ENCODE results near the gene ENO3.

The ENO3 gene

DNA sequence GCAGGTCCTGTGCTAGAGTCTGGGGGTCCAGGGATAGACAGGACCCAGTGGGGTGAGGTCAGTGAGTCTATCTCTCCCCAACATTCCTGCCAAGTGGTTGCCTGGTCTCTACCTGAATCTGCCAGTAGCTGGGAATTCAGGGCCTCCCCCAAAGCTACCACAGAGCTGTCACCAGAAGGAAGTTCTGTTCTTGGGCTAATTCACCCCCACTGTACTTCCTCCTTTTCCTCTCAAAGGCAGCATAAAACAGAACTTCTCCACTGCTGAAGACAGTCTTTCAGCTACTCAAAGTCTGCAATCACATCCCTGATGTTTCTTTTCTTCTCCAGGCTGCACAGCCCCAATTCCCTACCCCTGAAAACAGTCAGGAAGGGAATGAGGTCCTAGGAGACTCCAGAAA lies 27.8 kb downstream of the ENO3 start:
- DNase-seq: no peak

DNA sequence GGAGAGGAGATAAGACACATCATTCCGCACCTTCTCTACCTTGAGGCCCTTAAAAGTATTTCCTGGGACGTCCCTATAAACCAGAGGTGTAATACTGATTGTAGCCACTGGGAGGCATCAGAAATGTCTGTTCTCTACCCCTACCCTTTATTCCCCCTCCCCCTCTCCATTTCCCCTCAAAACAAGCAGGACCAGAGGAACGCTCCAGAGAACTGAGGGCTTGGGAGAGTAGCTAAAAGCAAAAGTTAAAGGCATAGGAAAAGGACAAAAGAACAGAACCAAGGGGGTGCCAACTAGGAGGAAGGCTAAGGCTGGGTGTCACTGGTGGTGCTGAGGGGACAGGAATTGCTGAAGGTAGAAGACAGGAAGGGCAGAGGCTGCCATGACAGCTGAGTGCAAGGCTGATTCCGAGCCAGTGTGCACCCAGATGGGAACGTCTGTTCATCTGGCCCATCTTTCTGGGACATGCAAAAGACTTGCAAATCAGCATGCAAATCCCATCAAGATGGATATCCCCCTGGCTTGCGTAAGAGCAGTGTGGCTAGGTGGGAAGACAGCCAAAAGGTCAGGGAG lies 29.8 kb downstream of the ENO3 start:
- DNase-seq: peak; percentile 78

DNA sequence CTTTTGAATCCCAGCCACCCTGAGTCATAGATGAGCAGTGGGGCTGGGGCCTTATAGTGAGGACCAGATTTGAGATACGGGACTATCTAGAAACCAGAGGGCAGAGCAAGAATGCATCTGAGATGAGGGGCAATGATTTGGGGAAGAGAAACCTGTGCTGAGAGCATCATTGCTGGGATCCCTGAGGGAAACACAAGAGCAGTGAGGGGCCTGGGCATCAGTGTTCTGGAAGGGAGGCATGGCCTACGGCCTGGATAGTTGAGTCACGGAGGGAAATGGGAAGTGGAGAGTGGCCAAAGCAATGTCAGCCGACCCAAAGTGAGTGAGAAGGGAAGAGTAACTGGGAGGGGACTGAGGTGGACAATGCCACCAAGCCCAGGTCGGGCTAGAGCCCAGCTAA lies 31.4 kb downstream of the ENO3 start:
- no peak for DNase-seq

DNA sequence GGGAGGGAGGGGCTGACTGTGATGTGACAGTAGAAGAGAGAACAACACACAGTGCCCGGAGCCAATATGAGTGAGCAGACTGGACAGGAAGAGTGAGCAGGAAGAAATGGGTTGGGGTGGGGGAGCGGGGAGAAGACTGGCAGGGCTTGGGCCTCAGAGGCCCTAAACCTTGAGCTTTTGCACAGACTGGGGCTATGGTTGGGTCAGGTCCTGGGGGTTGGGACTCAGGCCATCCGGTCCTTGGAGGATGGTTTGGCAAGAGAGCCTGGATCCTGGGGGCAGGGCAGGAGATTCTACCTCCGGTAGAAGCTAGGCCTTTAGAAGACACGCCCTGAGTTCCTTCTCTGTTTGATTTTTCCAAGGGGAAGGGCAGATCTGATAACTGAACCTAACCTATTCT lies 35.5 kb downstream of the ENO3 start:
- no peak for DNase-seq

- DNase-seq: peak; percentile 87
Measured at GRCh38 chr17:4986951-4987766, 36.2 kb downstream of the ENO3 start, which contains the start of gene CAMTA2. Gene CAMTA2, minus strand, starts transcription at chr17:4987675. Its CDS starts 1,453 bp downstream, at chr17:4986222.

DNA sequence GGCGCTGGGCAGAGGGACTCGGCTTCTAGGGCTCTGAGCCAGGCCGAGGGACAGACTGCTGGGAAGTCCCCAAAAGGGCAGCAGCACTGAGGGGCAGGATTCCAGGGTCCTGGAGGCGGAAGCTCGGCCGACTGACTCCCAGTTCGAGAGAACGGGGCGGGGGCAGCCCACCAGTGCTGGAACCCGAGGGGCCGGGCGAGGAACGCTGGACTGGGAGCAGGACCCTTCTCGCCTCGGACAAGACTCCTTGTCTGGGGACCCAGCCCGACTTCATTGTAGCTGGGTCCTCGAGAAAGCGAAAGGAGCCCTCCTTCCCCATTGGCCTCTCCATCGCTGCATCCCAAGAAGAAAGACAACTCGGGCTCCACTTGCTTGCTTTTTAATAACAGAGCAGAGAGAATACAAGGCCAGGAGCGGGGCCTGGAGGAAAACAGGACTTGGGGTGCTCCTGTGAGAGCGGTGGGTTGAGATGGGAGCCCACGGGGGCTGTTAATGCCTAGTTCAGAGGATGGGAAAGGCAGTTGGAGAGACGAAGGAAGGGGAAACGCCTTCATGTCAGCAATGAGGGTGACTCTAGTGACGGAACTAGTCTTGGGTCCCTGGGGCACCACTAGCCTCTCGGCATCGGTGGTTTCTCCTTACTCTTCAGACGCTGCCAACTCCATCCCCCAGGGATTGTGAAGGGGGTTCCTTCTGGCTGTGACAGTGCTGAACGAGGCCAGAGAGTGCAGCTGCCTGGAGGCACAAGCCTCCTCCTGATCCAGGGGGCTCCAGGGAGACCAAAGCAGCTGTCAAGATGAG lies 37.0 kb downstream of the ENO3 start:
- no peak for DNase-seq

GRCh38 chr17:4994081-4994595 lies 43.2 kb downstream of the ENO3 start:
- no peak for DNase-seq

DNA sequence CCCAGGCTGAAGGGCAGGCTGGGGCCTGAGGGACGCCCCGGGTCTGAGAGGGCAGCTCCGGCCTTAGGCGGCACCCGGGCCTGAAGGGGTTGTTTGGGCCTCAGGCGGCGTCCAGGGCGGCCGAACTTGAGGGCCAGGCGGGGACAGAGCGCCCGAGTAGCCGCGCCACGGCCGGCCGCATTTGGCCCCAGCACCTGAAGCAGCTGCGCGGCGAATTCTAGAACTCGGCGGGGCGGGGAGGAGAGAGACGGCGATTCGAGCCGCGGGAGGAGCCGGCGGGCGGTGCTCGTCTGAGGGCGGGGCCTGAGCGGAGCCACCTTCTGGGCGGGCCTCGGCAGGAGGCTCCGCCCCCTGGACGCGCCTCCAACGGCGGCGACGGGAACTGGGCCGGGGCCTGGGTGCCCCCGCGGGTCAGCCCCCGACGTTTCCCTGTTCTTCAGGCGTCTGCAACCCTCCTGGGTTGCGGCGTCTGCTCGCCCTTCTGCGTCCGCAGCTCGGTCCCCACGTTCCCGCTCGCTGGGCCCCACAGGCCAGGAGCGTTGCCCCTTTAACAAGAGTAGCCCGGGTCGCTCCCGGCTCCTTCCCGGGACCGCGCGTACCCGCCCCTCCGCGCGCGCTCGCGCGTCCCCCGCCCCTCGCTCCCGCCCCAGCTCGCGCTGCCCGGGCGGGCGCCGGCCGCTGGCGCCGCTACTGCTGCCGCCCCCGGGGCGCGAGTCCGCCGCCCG lies 46.5 kb downstream of the ENO3 start, which contains the start of the genes INCA1 and KIF1C:
TSS of gene INCA1 (minus strand) at position 221 of the 725 bp plus-strand sequence. CDS start 3,085 bp downstream, outside the sequence.
TSS of gene KIF1C (plus strand) at position 649 of the 725 bp plus-strand sequence. CDS start 2,297 bp downstream, outside the sequence.
- peak; percentile 93 for DNase-seq

GRCh38 chr17:4998027-4998731 lies 47.3 kb downstream of the ENO3 start:
- DNase-seq: no peak

GRCh38 chr17:4998732-4999429 lies 48.0 kb downstream of the ENO3 start:
- DNase-seq: no peak

- no peak for DNase-seq
Measured at GRCh38 chr17:4999430-5000093, 48.6 kb downstream of the ENO3 start.

DNA sequence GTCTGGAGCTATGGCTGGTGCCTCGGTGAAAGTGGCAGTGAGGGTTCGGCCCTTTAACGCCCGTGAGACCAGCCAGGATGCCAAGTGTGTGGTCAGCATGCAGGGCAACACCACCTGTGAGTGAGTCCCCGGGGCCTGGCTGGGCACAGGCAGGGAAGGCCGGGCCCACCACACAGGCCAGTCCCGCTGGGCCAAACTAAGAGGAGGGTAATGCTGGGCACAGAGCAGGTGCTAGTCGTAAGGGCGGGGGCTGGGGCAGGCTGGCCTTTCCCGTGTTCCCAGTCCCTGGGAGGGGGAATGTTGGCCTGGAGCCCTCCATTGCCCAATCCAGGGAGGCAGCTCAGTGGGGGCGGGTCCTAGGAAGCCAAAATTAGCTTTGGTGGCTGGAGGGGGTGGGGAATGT lies 49.3 kb downstream of the ENO3 start:
- DNase-seq: no peak

DNA sequence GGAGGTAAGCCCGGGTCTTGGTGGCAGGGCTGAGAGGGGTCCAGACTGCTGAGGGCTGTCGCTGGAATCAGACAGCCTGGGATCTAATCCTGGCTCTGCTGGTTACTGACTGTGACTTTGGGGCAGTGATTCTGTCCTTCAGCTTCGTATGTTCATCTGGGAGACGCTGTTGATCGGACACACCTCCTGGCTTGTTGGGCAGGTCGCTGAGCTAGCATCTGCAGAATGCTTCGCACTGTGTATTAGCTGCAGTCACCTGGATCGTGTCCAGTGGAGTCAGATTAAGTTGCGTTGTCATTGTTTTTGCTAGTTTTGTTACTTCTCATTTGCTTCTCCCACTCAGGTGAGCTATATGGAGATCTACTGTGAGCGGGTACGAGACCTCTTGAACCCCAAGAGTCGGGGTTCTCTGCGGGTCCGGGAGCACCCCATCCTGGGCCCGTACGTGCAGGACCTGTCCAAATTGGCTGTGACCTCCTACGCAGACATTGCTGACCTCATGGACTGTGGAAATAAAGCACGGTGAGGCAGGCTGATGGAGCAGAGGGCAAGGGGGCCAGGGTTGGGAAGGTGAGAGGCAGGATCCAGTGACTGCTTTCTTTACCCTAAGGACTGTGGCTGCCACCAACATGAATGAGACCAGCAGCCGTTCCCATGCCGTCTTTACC lies 51.3 kb downstream of the ENO3 start:
- no peak for DNase-seq

DNA sequence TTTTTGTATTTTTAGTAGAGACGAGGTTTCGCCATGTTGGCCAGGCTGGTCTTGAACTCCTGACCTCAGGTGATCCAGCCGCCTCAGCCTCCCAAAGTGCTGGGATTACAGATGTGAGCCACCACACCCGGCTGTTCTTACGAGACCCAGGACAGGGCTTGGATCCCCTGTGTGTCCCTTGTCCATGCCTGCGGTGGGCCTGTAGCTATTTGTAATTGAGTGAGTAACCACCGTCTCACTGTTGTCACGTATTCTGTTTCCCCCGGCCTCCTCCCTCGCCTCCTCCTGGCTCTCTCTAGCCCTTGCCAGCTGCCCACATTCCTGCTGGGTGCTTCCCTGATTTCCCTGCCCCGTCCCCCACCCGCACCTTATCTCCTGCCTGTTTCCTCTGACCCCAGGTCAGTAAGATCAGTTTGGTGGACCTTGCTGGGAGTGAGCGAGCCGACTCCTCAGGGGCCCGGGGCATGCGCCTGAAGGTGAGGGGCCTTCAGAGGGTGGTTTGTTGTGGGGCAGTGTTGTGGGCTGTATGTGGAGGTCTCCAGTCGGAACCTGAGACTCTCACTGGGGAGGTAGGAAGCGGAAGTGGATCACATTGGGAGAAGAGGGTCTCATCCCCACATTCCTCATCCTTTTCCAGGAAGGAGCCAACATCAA lies 52.4 kb downstream of the ENO3 start:
- DNase-seq: no peak

Data from CD4-positive, alpha-beta T cell treated with Interleukin-12 subunit alpha and Interleukin-12 subunit beta, for 1 hour (primary cell).